Measurements from ENCODE around the gene MYH9.

The MYH9 gene

GRCh38 chr22:36249160-36249559 lies 138.6 kb downstream of the MYH9 start:
- TF ChIP-seq CTCF (IDR thresholded peaks at IDR 0.05; ENCODE audit: low read depth, low read length): no peak
- no peak for DNase-seq (ENCODE audit: low read depth, low spot score)
- in situ Hi-C loops (cut with HindIII; ENCODE audit: low sequenced_read_pairs): no loop called here
- no peak overlapping the region for H3K4me3 ChIP-seq (ENCODE audit: low read depth, low read length)

GRCh38 chr22:36247955-36248354 lies 139.8 kb downstream of the MYH9 start:
- TF ChIP-seq CTCF (IDR thresholded peaks at IDR 0.05; ENCODE audit: low read depth, low read length): no peak

GRCh38 chr22:36246718-36247117 lies 141.0 kb downstream of the MYH9 start:
- DNase-seq (ENCODE audit: low read depth, low spot score): no peak
- TF ChIP-seq CTCF (IDR thresholded peaks at IDR 0.05; ENCODE audit: low read depth, low read length): no peak
- H3K4me3 ChIP-seq (ENCODE audit: low read depth, low read length): no peak overlapping the region
- in situ Hi-C loops (cut with HindIII; ENCODE audit: low sequenced_read_pairs): no loop called here

More at GRCh38 chr22:36247955-36248354, 139.8 kb downstream of the MYH9 start:
- DNase-seq (ENCODE audit: low read depth, low spot score): no peak
- in situ Hi-C loops (cut with HindIII; ENCODE audit: low sequenced_read_pairs): no loop called here
- no peak overlapping the region for H3K4me3 ChIP-seq (ENCODE audit: low read depth, low read length)

GRCh38 chr22:36245805-36246356 lies 141.9 kb downstream of the MYH9 start:
- no peak for TF ChIP-seq CTCF (IDR thresholded peaks at IDR 0.05; ENCODE audit: low read depth, low read length)
- in situ Hi-C loops (cut with HindIII; ENCODE audit: low sequenced_read_pairs): no loop called here
- no peak for DNase-seq (ENCODE audit: low read depth, low spot score)
- H3K4me3 ChIP-seq (ENCODE audit: low read depth, low read length): no peak overlapping the region

GRCh38 chr22:36244522-36245391 lies 143.0 kb downstream of the MYH9 start:
- no peak for TF ChIP-seq CTCF (IDR thresholded peaks at IDR 0.05; ENCODE audit: low read depth, low read length)
- in situ Hi-C loops (cut with HindIII; ENCODE audit: low sequenced_read_pairs): no loop called here
- peak; percentile 46 for DNase-seq (ENCODE audit: low read depth, low spot score)

GRCh38 chr22:36243986-36244385 lies 143.8 kb downstream of the MYH9 start:
- TF ChIP-seq CTCF (IDR thresholded peaks at IDR 0.05; ENCODE audit: low read depth, low read length): no peak
- no peak overlapping the region for H3K4me3 ChIP-seq (ENCODE audit: low read depth, low read length)
- DNase-seq (ENCODE audit: low read depth, low spot score): no peak
- in situ Hi-C loops (cut with HindIII; ENCODE audit: low sequenced_read_pairs): no loop called here

More at GRCh38 chr22:36244522-36245391, 143.0 kb downstream of the MYH9 start:
- no peak overlapping the region for H3K4me3 ChIP-seq (ENCODE audit: low read depth, low read length)
